IMR-90 (cell line): ENCODE data around the gene UCHL1. TPM values are rescaled to one million over a fixed set of nuclear protein-coding genes. Genes with fewer than 3 reads are reported as not detected.

ENCODE experiments used
- ATAC-seq: fragments of 200-7000 bp; cut with Tn5 transposase; 2 replicates; pipeline ENCODE4 v1.9.1; 2020; ENCODE audit warnings: low read depth, mild to moderate bottlenecking, moderate library complexity
- BruUV-seq: library from RNA; stranded (reverse); fragments of 400-500 nt; replicated peaks from 2 replicates; lab custom pipeline; 2021; lab: Mats Ljungman, UMichigan
- CTCF ChIA-PET: fragments of 300-600 bp; formaldehyde crosslinking; extraction: SDS; loops from one replicate; lab custom pipeline; 2021; ENCODE audit warnings: antibody characterized with exemption; lab: Yijun Ruan, JAX
- POLR2A ChIA-PET: fragments of 300-600 bp; sonication (Branson Sonifier 250); formaldehyde crosslinking; loops from one replicate; lab custom pipeline; 2022; ENCODE audit warnings: antibody characterized with exemption; ENCODE audit not compliant: unreplicated experiment; lab: Charles Lee
- DNase-seq: peaks from one replicate; pipeline ENCODE4 v3.0.0; 2013
- H2AFZ ChIP-seq: replicated peaks from 2 replicates; pipeline ENCODE3; 2013; ENCODE audit warnings: low read length, mild to moderate bottlenecking; ENCODE audit not compliant: poor library complexity
- H2AK5ac ChIP-seq: 2 replicates; pipeline ENCODE4 v1.6.1; 2013; ENCODE audit warnings: low read depth, low read length, inconsistent platforms
- H2AK9ac ChIP-seq: replicated peaks from 2 replicates; pipeline ENCODE3; 2013; ENCODE audit warnings: mild to moderate bottlenecking, low read depth, low read length, moderate library complexity; ENCODE audit not compliant: poor library complexity
- H2BK120ac ChIP-seq: 2 replicates; pipeline ENCODE4 v1.6.1; 2013; ENCODE audit warnings: low read depth, low read length, inconsistent platforms
- H2BK15ac ChIP-seq: 3 replicates; pipeline ENCODE4 v1.6.1; 2013; ENCODE audit warnings: low read depth, low read length, inconsistent platforms
- H2BK20ac ChIP-seq: 2 replicates; pipeline ENCODE4 v1.6.1; 2013; ENCODE audit warnings: low read depth, mild to moderate bottlenecking, inconsistent platforms, low read length, moderate library complexity
- H2BK5ac ChIP-seq: 2 replicates; pipeline ENCODE4 v1.6.1; 2013; ENCODE audit warnings: mild to moderate bottlenecking, low read depth, low read length, inconsistent platforms; ENCODE audit not compliant: poor library complexity, severe bottlenecking
- H3K14ac ChIP-seq: replicated peaks from 2 replicates; pipeline ENCODE4 v1.6.1; 2013; ENCODE audit warnings: low read depth, low read length, inconsistent platforms
- H3K18ac ChIP-seq: 2 replicates; pipeline ENCODE4 v1.6.1; 2013; ENCODE audit warnings: low read depth, low read length, control low read depth
- H3K23ac ChIP-seq: 2 replicates; pipeline ENCODE4 v1.6.1; 2013; ENCODE audit warnings: low read depth, low read length, inconsistent platforms
- H3K27ac ChIP-seq: 2 replicates; pipeline ENCODE4 v1.5.1; 2013; ENCODE audit warnings: mild to moderate bottlenecking, control low read depth, low read length; ENCODE audit not compliant: insufficient read depth
- H3K27me3 ChIP-seq: 2 replicates; pipeline ENCODE4 v1.6.1; 2013; ENCODE audit warnings: low read length; ENCODE audit not compliant: control insufficient read depth, insufficient read depth
- H3K36me3 ChIP-seq: 2 replicates; pipeline ENCODE4 v1.6.1; 2013; ENCODE audit warnings: low read length, mixed read lengths; ENCODE audit not compliant: control insufficient read depth, insufficient read depth
- H3K4ac ChIP-seq: 2 replicates; pipeline ENCODE4 v1.6.1; 2013; ENCODE audit warnings: low read depth, low read length, inconsistent platforms
- H3K4me1 ChIP-seq: 2 replicates; pipeline ENCODE4 v1.6.1; 2013; ENCODE audit warnings: low read length, mixed read lengths; ENCODE audit not compliant: control insufficient read depth, insufficient read depth
- H3K4me2 ChIP-seq: 2 replicates; pipeline ENCODE4 v1.6.1; 2013; ENCODE audit warnings: low read depth, mild to moderate bottlenecking, control low read depth, low read length, moderate library complexity
- H3K4me3 ChIP-seq: 2 replicates; pipeline ENCODE4 v1.5.1; 2013; ENCODE audit warnings: low read depth, mild to moderate bottlenecking, control low read depth, low read length, moderate library complexity; ENCODE audit not compliant: insufficient read depth
- H3K56ac ChIP-seq: 2 replicates; pipeline ENCODE4 v1.6.1; 2013; ENCODE audit warnings: low read length, inconsistent platforms; ENCODE audit not compliant: insufficient read depth; ENCODE audit errors: extremely low read depth
- H3K79me1 ChIP-seq, 2 experiments: 2 replicates each; pipeline ENCODE4 v1.6.1; 2013; ENCODE audit warnings: low read length in 2 of 2, inconsistent platforms in 1 of 2, low read depth in 1 of 2
- H3K9ac ChIP-seq: 2 replicates; pipeline ENCODE4 v1.6.1; 2013; ENCODE audit warnings: low read depth, low read length, control low read depth
- H3K9me1 ChIP-seq: 2 replicates; pipeline ENCODE4 v1.6.1; 2013; ENCODE audit warnings: low read length, inconsistent platforms; ENCODE audit not compliant: insufficient read depth
- H3K9me3 ChIP-seq: 2 replicates; pipeline ENCODE4 v1.6.1; 2013; ENCODE audit warnings: low read length; ENCODE audit not compliant: control insufficient read depth, insufficient read depth
- H4K20me1 ChIP-seq: 2 replicates; pipeline ENCODE4 v1.6.1; 2013; ENCODE audit warnings: low read length, inconsistent platforms; ENCODE audit not compliant: insufficient read depth
- H4K5ac ChIP-seq: 2 replicates; pipeline ENCODE4 v1.6.1; 2013; ENCODE audit warnings: mild to moderate bottlenecking, low read depth, low read length, control low read depth
- H4K8ac ChIP-seq, 2 experiments: 2 replicates each; pipeline ENCODE4 v1.6.1; 2013; ENCODE audit warnings: low read depth in 2 of 2, low read length in 2 of 2, control low read depth in 1 of 2, inconsistent platforms in 1 of 2
- H4K91ac ChIP-seq: 2 replicates; pipeline ENCODE4 v1.6.1; 2013; ENCODE audit warnings: low read depth, low read length, inconsistent platforms; ENCODE audit not compliant: insufficient read depth
- CEBPB ChIP-seq: IDR thresholded peaks from 2 replicates; pipeline ENCODE4 v1.6.1; 2012; ENCODE audit warnings: low read depth, low read length, improper control_type of control experiment
- CHD1 ChIP-seq: IDR thresholded peaks from 2 replicates; pipeline ENCODE4 v1.6.1; 2012; ENCODE audit warnings: low read depth, low read length, improper control_type of control experiment
- MAFK ChIP-seq: IDR thresholded peaks from 2 replicates; pipeline ENCODE4 v1.6.1; 2012; ENCODE audit warnings: low read depth, low read length, improper control_type of control experiment
- MAZ ChIP-seq: IDR thresholded peaks from 2 replicates; pipeline ENCODE4 v1.6.1; 2012; ENCODE audit warnings: low read depth, mild to moderate bottlenecking, low read length, improper control_type of control experiment, moderate library complexity, borderline replicate concordance
- MXI1 ChIP-seq: IDR thresholded peaks from 2 replicates; pipeline ENCODE4 v1.6.1; 2012; ENCODE audit warnings: low read depth, mild to moderate bottlenecking, low read length, moderate library complexity, borderline replicate concordance
- SMC3 ChIP-seq: fragments of 150-350 bp; IDR thresholded peaks from 2 replicates; pipeline ENCODE4 v1.6.1; 2016; ENCODE audit warnings: low read depth, mild to moderate bottlenecking, antibody characterized with exemption, low read length, moderate library complexity
- WGBS, 2 experiments: methylation state at CpG; one replicate each; pipeline versions ENCODE4 v1.1.5 to v1.1.7; 2013; ENCODE audit warnings: missing lambda C conversion rate in 2 of 2; ENCODE audit not compliant: insufficient read length in 1 of 2; ENCODE audit errors: extremely low coverage in 2 of 2; 5-methylcytosine and 5-hydroxymethylcytosine counted together
- dilution Hi-C: fragments of 300-500 bp; cut with HindIII; formaldehyde crosslinking; loops from one replicate; pipeline ENCODE4 v1.14.3; 2018; ENCODE audit warnings: low sequenced_read_pairs; ENCODE audit not compliant: unreplicated experiment
- in situ Hi-C: fragments of 300-500 bp; cut with MboI; formaldehyde crosslinking; loops from 3 replicates; pipeline ENCODE4 v1.14.3; 2019; ENCODE audit warnings: low sequenced_read_pairs, inconsistent platforms, mixed read lengths
- intact Hi-C: fragments of 100-400 bp; cut with micrococcal nuclease; formaldehyde crosslinking; loops from 2 replicates; pipeline ENCODE4 v1.10.0; 2022
- polyA plus RNA-seq, 3 experiments: library from polyadenylated mRNA; depleted of rRNA; stranded (reverse); fragments of >200 nt; gene quantifications; 2 replicates each; pipeline ENCODE4 v1.2.3, GENCODE V29; 2012; ENCODE audit warnings: low replicate concordance in 1 of 3
- total RNA-seq: library from RNA; depleted of rRNA; stranded (reverse); fragments of >200 nt; gene quantifications from 2 replicates; pipeline ENCODE4 v1.2.3, GENCODE V29; 2012
- TF ChIP-seq, protein P1 (sequence below): fragments of 150-350 bp; IDR thresholded peaks from 2 replicates; pipeline ENCODE4 v1.6.1; 2017; ENCODE audit warnings: mild to moderate bottlenecking, antibody characterized with exemption, low read length, low read depth

The UCHL1 gene
- total and polyA plus RNA-seq, 2 of the 4 experiments (the other 2 are of a cell fraction), result 972 to 2,118 TPM

DNA sequence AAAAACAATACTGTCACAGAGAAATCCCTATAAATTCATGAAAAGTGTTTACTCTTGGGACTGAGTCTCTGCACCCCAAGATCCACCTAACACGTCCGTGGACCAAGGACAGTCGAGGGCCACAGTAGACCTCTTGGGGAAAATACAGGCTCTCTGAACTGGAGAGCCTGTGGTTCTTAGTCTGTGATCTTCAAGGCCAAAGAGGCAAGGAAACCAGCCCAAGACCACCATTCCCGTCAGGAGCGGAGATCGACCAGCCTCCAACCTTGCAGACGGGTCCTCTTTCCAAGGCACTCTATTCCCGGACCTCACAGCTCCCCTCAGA is 40.8 kb upstream of the UCHL1 start:
- dilution Hi-C loops, result no loop called here

More for the DNA sequence above, 40.8 kb upstream of the UCHL1 start:
- peak overlapping the region; percentile 41 for H3K14ac ChIP-seq
- H4K20me1 ChIP-seq, result no peaks in the 10 kb centered on the region
- WGBS, 2 experiments, result no CpG with 5 or more reads among the region's 8 CpGs
- POLR2A ChIA-PET, result no interaction called here
- peak overlapping the region; percentile 87 to 95; a peak in 3 of 4 replicates for H4K8ac ChIP-seq
- no peaks in the 10 kb centered on the region; the same call in 1 of the 2 replicates for H3K9me1 ChIP-seq
- H2AK9ac ChIP-seq, result peak overlapping the region; percentile 89
- H3K79me1 ChIP-seq, result peaks cover 6 to 16% of the 10 kb centered on the region in 2 experiments; a peak in 3 of 4 replicates
- in situ Hi-C loops (loop anchor here (5.0 kb wide), 2 partner anchors 239 to 294 kb away; no protein-coding TSS in a partner anchor), intact Hi-C loops (loop anchor here (1.0 to 2.0 kb wide), 2 partner anchors 39 to 40 kb away; partner anchors contain the start of gene UCHL1)
- H3K56ac ChIP-seq, result peak overlapping the region; percentile 65; the same call in 1 of the 2 replicates
- no peak for DNase-seq
- peak overlapping the region; percentile 2; the same call in 1 of the 2 replicates for H2AK5ac ChIP-seq
- ATAC-seq, result no peak
- H2AFZ ChIP-seq, result peak overlapping the region; percentile 96
- H3K27me3 ChIP-seq, result no peaks in the 10 kb centered on the region
- H2BK120ac ChIP-seq, result peak overlapping the region; percentile 78
- H2BK20ac ChIP-seq, result peak overlapping the region; percentile 22; the same call in 1 of the 2 replicates
- H2BK15ac ChIP-seq, result peak overlapping the region; percentile 69; the same call in 2 of the 3 replicates
- H4K5ac ChIP-seq, result peak overlapping the region; percentile 97
- H3K36me3 ChIP-seq, result no peaks in the 10 kb centered on the region
- H3K9ac ChIP-seq, result peak overlapping the region; percentile 79
- H4K91ac ChIP-seq, result peak overlapping the region; percentile 86
- H3K4me3 ChIP-seq, result peak overlapping the region; percentile 76
- CTCF ChIA-PET, result interaction anchor here (0.8 to 1.6 kb wide), 6 partner anchors 13 to 290 kb away, joined by 3 to 6 read pairs (median 3); no protein-coding TSS in a partner anchor
- peak overlapping the region; percentile 4 for H2BK5ac ChIP-seq
- H3K4me2 ChIP-seq, result peak overlapping the region; percentile 80
- H3K4ac ChIP-seq, result peak overlapping the region; percentile 78
- TF ChIP-seq MAZ, result no peak; the same call in 1 of the 2 replicates
- TF ChIP-seq, protein P1, sequence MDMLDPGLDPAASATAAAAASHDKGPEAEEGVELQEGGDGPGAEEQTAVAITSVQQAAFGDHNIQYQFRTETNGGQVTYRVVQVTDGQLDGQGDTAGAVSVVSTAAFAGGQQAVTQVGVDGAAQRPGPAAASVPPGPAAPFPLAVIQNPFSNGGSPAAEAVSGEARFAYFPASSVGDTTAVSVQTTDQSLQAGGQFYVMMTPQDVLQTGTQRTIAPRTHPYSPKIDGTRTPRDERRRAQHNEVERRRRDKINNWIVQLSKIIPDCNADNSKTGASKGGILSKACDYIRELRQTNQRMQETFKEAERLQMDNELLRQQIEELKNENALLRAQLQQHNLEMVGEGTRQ, result no peak
- no peak for TF ChIP-seq MXI1
- TF ChIP-seq CEBPB, result no peak
- TF ChIP-seq SMC3, result no peak
- TF ChIP-seq MAFK, result no peak
- no peak for TF ChIP-seq CHD1
- no TSS peak for BruUV-seq
- peak overlapping the region; percentile 51 for H3K18ac ChIP-seq
- peak overlapping the region; percentile 64 for H3K27ac ChIP-seq
- H3K9me3 ChIP-seq, result no peaks in the 10 kb centered on the region
- H3K23ac ChIP-seq, result peak overlapping the region; percentile 36
- H3K4me1 ChIP-seq, result peaks cover 2% of the 10 kb centered on the region; the same call in 1 of the 2 replicates
